AG09309 (cell line): ENCODE results near the gene PF4V1.
A peak's percentile ranks its signal among the peaks of the same experiment; 100 is the strongest.

ENCODE experiments used
- DNase-seq: peaks from one replicate; pipeline ENCODE4 v3.0.0-alpha.2; 2010; ENCODE audit warnings: low read depth
- H3K4me3 ChIP-seq: 2 replicates; pipeline ENCODE4 v1.5.1; 2011; ENCODE audit warnings: mild to moderate bottlenecking, low read depth, low read length, moderate library complexity; ENCODE audit not compliant: control insufficient read depth
- TF ChIP-seq, protein P1 (sequence below): IDR thresholded peaks from 2 replicates; pipeline ENCODE4 v1.5.1; 2011; ENCODE audit warnings: mild to moderate bottlenecking, low read depth, low read length, inconsistent platforms; ENCODE audit not compliant: insufficient read depth, control insufficient read depth; ENCODE audit errors: missing control alignments

The PF4V1 gene

GRCh38 chr4:73843369-73843768 is 9.7 kb upstream of the PF4V1 start:
- DNase-seq = no peak
- H3K4me3 ChIP-seq = no peak overlapping the region
- TF ChIP-seq, protein P1, sequence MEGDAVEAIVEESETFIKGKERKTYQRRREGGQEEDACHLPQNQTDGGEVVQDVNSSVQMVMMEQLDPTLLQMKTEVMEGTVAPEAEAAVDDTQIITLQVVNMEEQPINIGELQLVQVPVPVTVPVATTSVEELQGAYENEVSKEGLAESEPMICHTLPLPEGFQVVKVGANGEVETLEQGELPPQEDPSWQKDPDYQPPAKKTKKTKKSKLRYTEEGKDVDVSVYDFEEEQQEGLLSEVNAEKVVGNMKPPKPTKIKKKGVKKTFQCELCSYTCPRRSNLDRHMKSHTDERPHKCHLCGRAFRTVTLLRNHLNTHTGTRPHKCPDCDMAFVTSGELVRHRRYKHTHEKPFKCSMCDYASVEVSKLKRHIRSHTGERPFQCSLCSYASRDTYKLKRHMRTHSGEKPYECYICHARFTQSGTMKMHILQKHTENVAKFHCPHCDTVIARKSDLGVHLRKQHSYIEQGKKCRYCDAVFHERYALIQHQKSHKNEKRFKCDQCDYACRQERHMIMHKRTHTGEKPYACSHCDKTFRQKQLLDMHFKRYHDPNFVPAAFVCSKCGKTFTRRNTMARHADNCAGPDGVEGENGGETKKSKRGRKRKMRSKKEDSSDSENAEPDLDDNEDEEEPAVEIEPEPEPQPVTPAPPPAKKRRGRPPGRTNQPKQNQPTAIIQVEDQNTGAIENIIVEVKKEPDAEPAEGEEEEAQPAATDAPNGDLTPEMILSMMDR = no peak

GRCh38 chr4:73844345-73844744 is 8.8 kb upstream of the PF4V1 start:
- DNase-seq = peak; percentile 52
- TF ChIP-seq, protein P1 = no peak
- no peak overlapping the region for H3K4me3 ChIP-seq

GRCh38 chr4:73844806-73845205 is 8.3 kb upstream of the PF4V1 start:
- H3K4me3 ChIP-seq = no peak overlapping the region
- DNase-seq = no peak
- TF ChIP-seq, protein P1 = no peak

GRCh38 chr4:73847526-73848182 is 5.4 kb upstream of the PF4V1 start:
- DNase-seq = no peak
- TF ChIP-seq, protein P1 = no peak

GRCh38 chr4:73848183-73848777 is 4.8 kb upstream of the PF4V1 start:
- TF ChIP-seq, protein P1 = no peak
- no peak overlapping the region for H3K4me3 ChIP-seq
- DNase-seq = no peak

More at GRCh38 chr4:73847526-73848182, 5.4 kb upstream of the PF4V1 start:
- no peak overlapping the region for H3K4me3 ChIP-seq

- TF ChIP-seq, protein P1 = no peak
- no peak overlapping the region for H3K4me3 ChIP-seq
- no peak for DNase-seq
These were observed 2.7 kb upstream of the PF4V1 start for GRCh38 chr4:73850261-73850970.
